Mesenchymal stem cell (in vitro differentiated cells and primary cell): ENCODE results near the gene TMEM82.
A peak's percentile ranks its signal among the peaks of the same experiment; 100 is the strongest.

ENCODE experiments used
- DNase-seq: peaks from one replicate; pipeline ENCODE4 v3.0.0-alpha.2; 2013
- H2AFZ ChIP-seq: one replicate; pipeline ENCODE4 v1.6.1; 2013; ENCODE audit warnings: low read depth, mild to moderate bottlenecking, control low read depth, inconsistent platforms, low read length, moderate library complexity
- H2AK5ac ChIP-seq: 2 replicates; pipeline ENCODE4 v1.6.1; 2013; ENCODE audit warnings: low read length, moderate library complexity, mild to moderate bottlenecking, inconsistent platforms; ENCODE audit not compliant: severe bottlenecking
- H2BK120ac ChIP-seq: one replicate; pipeline ENCODE4 v1.6.1; 2013; ENCODE audit warnings: low read depth, mild to moderate bottlenecking, inconsistent platforms, low read length, moderate library complexity
- H2BK12ac ChIP-seq, 2 experiments: one replicate each; pipeline ENCODE4 v1.6.1; 2013; ENCODE audit warnings: inconsistent platforms in 2 of 2, low read length in 2 of 2, mild to moderate bottlenecking in 2 of 2, moderate library complexity in 2 of 2, control low read depth in 1 of 2
- H2BK15ac ChIP-seq: one replicate; pipeline ENCODE4 v1.6.1; 2013; ENCODE audit warnings: mild to moderate bottlenecking, low read depth, inconsistent platforms; ENCODE audit not compliant: poor library complexity, severe bottlenecking
- H2BK5ac ChIP-seq: 2 replicates; pipeline ENCODE4 v1.6.1; 2013; ENCODE audit warnings: low read depth, mild to moderate bottlenecking, low read length, control low read depth, inconsistent platforms; ENCODE audit not compliant: poor library complexity, severe bottlenecking
- H3K14ac ChIP-seq, 2 experiments: one replicate each; pipeline ENCODE4 v1.6.1; 2013; ENCODE audit warnings: inconsistent platforms in 2 of 2, low read length in 2 of 2, control low read depth in 1 of 2, mild to moderate bottlenecking in 1 of 2, moderate library complexity in 1 of 2
- H3K18ac ChIP-seq, 2 experiments: one replicate each; pipeline ENCODE4 v1.6.1; 2013; ENCODE audit warnings: inconsistent platforms in 2 of 2, low read length in 2 of 2, control low read depth in 1 of 2, low read depth in 1 of 2, mild to moderate bottlenecking in 1 of 2
- H3K23ac ChIP-seq, 2 experiments: one replicate each; pipeline ENCODE4 v1.6.1; 2013; ENCODE audit warnings: inconsistent platforms in 2 of 2, low read length in 2 of 2, mild to moderate bottlenecking in 2 of 2, moderate library complexity in 2 of 2, control low read depth in 1 of 2
- H3K27ac ChIP-seq: 2 replicates; pipeline ENCODE4 v1.5.1; 2013; ENCODE audit warnings: mild to moderate bottlenecking, moderate library complexity, low read length, control low read depth, inconsistent platforms; ENCODE audit not compliant: poor library complexity, severe bottlenecking
- H3K27me3 ChIP-seq, 2 experiments: 2 replicates each; pipeline versions ENCODE4 v1.6.1 to v1.7.0; 2013; ENCODE audit warnings: low read length in 2 of 2, mild to moderate bottlenecking in 2 of 2, moderate library complexity in 2 of 2, control low read depth in 1 of 2, inconsistent platforms in 1 of 2; ENCODE audit not compliant: control insufficient read depth in 1 of 2, insufficient read depth in 1 of 2
- H3K36me3 ChIP-seq, 2 experiments: 2 replicates each; pipeline versions ENCODE4 v1.6.1 to v1.7.0; 2013; ENCODE audit warnings: low read length in 2 of 2, control low read depth in 1 of 2, inconsistent platforms in 1 of 2, low read depth in 1 of 2, mild to moderate bottlenecking in 1 of 2; ENCODE audit not compliant: insufficient read depth in 2 of 2, control insufficient read depth in 1 of 2
- H3K4ac ChIP-seq, 2 experiments: one replicate each; pipeline ENCODE4 v1.6.1; 2013; ENCODE audit warnings: inconsistent platforms in 2 of 2, low read length in 2 of 2, mild to moderate bottlenecking in 2 of 2, moderate library complexity in 2 of 2, control low read depth in 1 of 2, low read depth in 1 of 2
- H3K4me1 ChIP-seq: 2 replicates; pipeline ENCODE4 v1.6.1; 2013; ENCODE audit warnings: low read depth, low read length, control low read depth; ENCODE audit not compliant: control insufficient read depth, insufficient read depth
- H3K4me2 ChIP-seq: 2 replicates; pipeline ENCODE4 v1.6.1; 2013; ENCODE audit warnings: low read length, mild to moderate bottlenecking, inconsistent platforms; ENCODE audit not compliant: poor library complexity, severe bottlenecking
- H3K4me3 ChIP-seq, 2 experiments: 2 replicates each; pipeline versions ENCODE4 v1.5.1 to v1.7.0; 2013; ENCODE audit warnings: low read length in 2 of 2, mild to moderate bottlenecking in 2 of 2, control low read depth in 1 of 2, low read depth in 1 of 2; ENCODE audit not compliant: insufficient read depth in 1 of 2
- H3K79me1 ChIP-seq: replicated peaks from 2 replicates; pipeline ENCODE4 v1.6.1; 2013; ENCODE audit warnings: mild to moderate bottlenecking, control low read depth, low read length, inconsistent platforms; ENCODE audit not compliant: poor library complexity, severe bottlenecking
- H3K9ac ChIP-seq: 2 replicates; pipeline ENCODE4 v1.7.0; 2013; ENCODE audit warnings: mild to moderate bottlenecking, low read length, moderate library complexity
- H3K9me3 ChIP-seq: 2 replicates; pipeline ENCODE4 v1.7.0; 2013; ENCODE audit warnings: mild to moderate bottlenecking, low read length; ENCODE audit not compliant: control insufficient read depth
- H4K8ac ChIP-seq: one replicate; pipeline ENCODE4 v1.6.1; 2013; ENCODE audit warnings: inconsistent platforms, mild to moderate bottlenecking, low read length, moderate library complexity
- H4K91ac ChIP-seq: one replicate; pipeline ENCODE4 v1.6.1; 2013; ENCODE audit warnings: mild to moderate bottlenecking, low read length, inconsistent platforms
- WGBS: methylation state at CpG from one replicate; pipeline ENCODE4 v1.1.7; 2013; ENCODE audit warnings: mixed read lengths; 5-methylcytosine and 5-hydroxymethylcytosine counted together

TMEM82 gene

GRCh38 chr1:15786581-15786980, 44.3 kb downstream of the TMEM82 start:
- Histone ChIP-seq H2BK12ac (peak overlapping the region in 1 of 2 experiments; percentile 18), H3K18ac (no peak overlapping the region), H3K27me3 (no peaks in the 10 kb centered on the region), H3K36me3 (peaks cover 5 to 42% of the 10 kb centered on the region in 2 experiments), H3K9ac (no peak overlapping the region), H3K23ac (no peak overlapping the region), H3K79me1 (peaks cover 6% of the 10 kb centered on the region), H3K9me3 (no peaks in the 10 kb centered on the region), H2BK120ac (no peak overlapping the region), H3K14ac (no peak overlapping the region), H3K4me3 (no peak overlapping the region), H4K91ac (no peak overlapping the region), H3K4me1 (peaks cover 2% of the 10 kb centered on the region), H4K8ac (no peak overlapping the region), H2BK15ac (no peak overlapping the region), H3K27ac (no peak overlapping the region), H3K4me2 (no peak overlapping the region), H2BK5ac (no peak overlapping the region), H2AK5ac (no peak overlapping the region), H3K4ac (no peak overlapping the region), H2AFZ (no peak overlapping the region)
- WGBS = 93% methylated on average over 10 of the region's 10 CpGs
- no peak for DNase-seq

GRCh38 chr1:15788624-15789301, 46.5 kb downstream of the TMEM82 start:
- no peaks in the 10 kb centered on the region for H3K27me3 ChIP-seq
- H3K9me3 ChIP-seq = no peaks in the 10 kb centered on the region
- H3K9ac ChIP-seq = no peak overlapping the region
- peak; percentile 78 for DNase-seq
- no peak overlapping the region for H3K14ac ChIP-seq
- peaks cover 5 to 25% of the 10 kb centered on the region in 2 experiments for H3K36me3 ChIP-seq
- no peak overlapping the region for H3K23ac ChIP-seq
- H3K27ac ChIP-seq = no peak overlapping the region
- H3K18ac ChIP-seq = no peak overlapping the region
- H4K8ac ChIP-seq = no peak overlapping the region
- H3K4me1 ChIP-seq = peaks cover 6% of the 10 kb centered on the region
- H4K91ac ChIP-seq = no peak overlapping the region
- H2AFZ ChIP-seq = no peak overlapping the region
- peak overlapping the region in 1 of 2 experiments; percentile 32 for H3K4ac ChIP-seq
- peak overlapping the region in 1 of 2 experiments; percentile 21 for H2BK12ac ChIP-seq
- no peak overlapping the region for H2BK5ac ChIP-seq
- H3K4me3 ChIP-seq = no peak overlapping the region
- no peak overlapping the region for H2BK120ac ChIP-seq
- 84% methylated on average over 13 of the region's 13 CpGs for WGBS
- no peak overlapping the region for H3K4me2 ChIP-seq
- H2AK5ac ChIP-seq = peak overlapping the region; percentile 3
- no peak overlapping the region for H2BK15ac ChIP-seq
- H3K79me1 ChIP-seq = no peaks in the 10 kb centered on the region

- H3K9ac ChIP-seq = peak overlapping the region; percentile 58
- H2BK12ac ChIP-seq = peak overlapping the region; percentile 51 to 87
- peak overlapping the region; percentile 89 for H2BK120ac ChIP-seq
- no peak overlapping the region for H4K91ac ChIP-seq
- peaks cover 37% of the 10 kb centered on the region for H3K4me1 ChIP-seq
- peak overlapping the region; percentile 73 for H2AK5ac ChIP-seq
- no peaks in the 10 kb centered on the region for H3K79me1 ChIP-seq
- no peak overlapping the region for H3K14ac ChIP-seq
- DNase-seq = no peak
- H2AFZ ChIP-seq = no peak overlapping the region
- H2BK5ac ChIP-seq = peak overlapping the region; percentile 57
- no peak overlapping the region for H4K8ac ChIP-seq
- H3K27me3 ChIP-seq = no peaks in the 10 kb centered on the region
- no peaks in the 10 kb centered on the region for H3K9me3 ChIP-seq
- H3K4ac ChIP-seq = no peak overlapping the region
- H3K4me3 ChIP-seq = no peak overlapping the region
- H3K36me3 ChIP-seq = no peaks in the 10 kb centered on the region
- no peak overlapping the region for H2BK15ac ChIP-seq
- H3K23ac ChIP-seq = no peak overlapping the region
- H3K27ac ChIP-seq = peak overlapping the region; percentile 81
- no peak overlapping the region for H3K4me2 ChIP-seq
- 86% methylated on average over 2 of the region's 2 CpGs for WGBS
- H3K18ac ChIP-seq = peak overlapping the region; percentile 31 to 81
Measured at GRCh38 chr1:15796086-15796462, 53.8 kb downstream of the TMEM82 start.
